GM19238 (cell line): Measurements from ENCODE around the gene NEURL2.
"Not testable (repeated sequence)": the region's sequence is repeated elsewhere in the genome, so short reads cannot be mapped to it uniquely, and the experiment has no call there.

Experiments
- DNase-seq: peaks from one replicate; pipeline ENCODE4 v3.0.0; 2011; ENCODE audit warnings: low spot score; ENCODE audit not compliant: insufficient read length

Gene NEURL2

DNA sequence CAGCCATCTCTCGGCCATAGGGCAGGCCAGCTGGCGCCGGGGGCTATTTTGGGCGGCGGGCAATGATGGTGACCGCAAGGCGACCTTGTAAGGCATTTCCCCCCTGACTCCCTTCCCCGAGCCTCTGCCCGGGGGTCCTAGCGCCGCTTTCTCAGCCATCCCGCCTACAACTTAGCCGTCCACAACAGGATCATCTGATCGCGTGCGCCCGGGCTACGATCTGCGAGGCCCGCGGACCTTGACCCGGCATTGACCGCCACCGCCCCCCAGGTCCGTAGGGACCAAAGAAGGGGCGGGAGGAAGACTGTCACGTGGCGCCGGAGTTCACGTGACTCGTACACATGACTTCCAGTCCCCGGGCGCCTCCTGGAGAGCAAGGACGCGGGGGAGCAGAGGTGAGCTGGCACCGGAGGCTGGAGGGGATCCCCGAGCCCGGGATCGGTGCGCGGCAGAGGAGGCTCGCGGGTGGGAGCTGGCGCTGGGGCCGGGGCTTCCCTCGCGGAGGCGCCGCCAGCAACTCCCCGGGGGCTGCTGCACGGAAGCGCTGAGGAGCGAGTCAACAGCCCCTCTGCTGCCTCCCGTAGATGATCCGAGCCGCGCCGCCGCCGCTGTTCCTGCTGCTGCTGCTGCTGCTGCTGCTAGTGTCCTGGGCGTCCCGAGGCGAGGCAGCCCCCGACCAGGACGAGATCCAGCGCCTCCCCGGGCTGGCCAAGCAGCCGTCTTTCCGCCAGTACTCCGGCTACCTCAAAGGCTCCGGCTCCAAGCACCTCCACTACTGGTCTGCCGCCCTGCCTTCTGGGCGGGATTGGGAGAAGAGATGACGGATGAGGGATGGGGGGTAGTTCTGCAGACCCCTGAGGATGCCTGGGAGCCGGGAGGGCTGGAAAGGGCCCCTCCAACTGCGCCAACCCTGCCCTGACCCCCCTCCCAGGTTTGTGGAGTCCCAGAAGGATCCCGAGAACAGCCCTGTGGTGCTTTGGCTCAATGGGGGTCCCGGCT is at the start of gene NEURL2, which contains the start of gene CTSA:
TSS of gene NEURL2 (minus strand) at position 224 of the 999 bp plus-strand sequence. CDS start at position 7, 217 bp downstream.
TSS of gene CTSA (plus strand) at position 351 of the 999 bp plus-strand sequence. CDS start at position 585, 234 bp downstream.
- DNase-seq = peak; percentile 98

DNA sequence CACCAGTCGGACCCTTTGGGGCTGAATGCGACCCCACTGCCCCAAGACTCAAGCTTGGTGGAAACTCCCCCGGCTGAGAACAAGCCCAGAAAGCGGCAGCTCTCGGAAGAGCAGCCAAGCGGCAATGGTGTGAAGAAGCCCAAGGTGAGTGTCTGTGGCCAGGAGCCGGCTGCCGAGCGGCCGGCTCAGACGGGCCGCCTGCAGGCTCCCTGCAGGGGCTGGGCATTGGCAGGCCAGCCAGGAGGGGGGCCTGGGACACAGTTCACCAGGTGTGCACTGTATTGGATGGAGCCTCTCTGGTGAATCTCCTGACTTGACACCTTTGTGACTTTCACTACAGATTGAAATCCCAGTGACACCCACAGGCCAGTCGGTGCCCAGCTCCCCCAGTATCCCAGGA is 49.5 kb upstream of the NEURL2 start:
- DNase-seq = no peak

- no peak for DNase-seq
Measured at GRCh38 chr20:45940053-45940452, 49.0 kb upstream of the NEURL2 start.

DNA sequence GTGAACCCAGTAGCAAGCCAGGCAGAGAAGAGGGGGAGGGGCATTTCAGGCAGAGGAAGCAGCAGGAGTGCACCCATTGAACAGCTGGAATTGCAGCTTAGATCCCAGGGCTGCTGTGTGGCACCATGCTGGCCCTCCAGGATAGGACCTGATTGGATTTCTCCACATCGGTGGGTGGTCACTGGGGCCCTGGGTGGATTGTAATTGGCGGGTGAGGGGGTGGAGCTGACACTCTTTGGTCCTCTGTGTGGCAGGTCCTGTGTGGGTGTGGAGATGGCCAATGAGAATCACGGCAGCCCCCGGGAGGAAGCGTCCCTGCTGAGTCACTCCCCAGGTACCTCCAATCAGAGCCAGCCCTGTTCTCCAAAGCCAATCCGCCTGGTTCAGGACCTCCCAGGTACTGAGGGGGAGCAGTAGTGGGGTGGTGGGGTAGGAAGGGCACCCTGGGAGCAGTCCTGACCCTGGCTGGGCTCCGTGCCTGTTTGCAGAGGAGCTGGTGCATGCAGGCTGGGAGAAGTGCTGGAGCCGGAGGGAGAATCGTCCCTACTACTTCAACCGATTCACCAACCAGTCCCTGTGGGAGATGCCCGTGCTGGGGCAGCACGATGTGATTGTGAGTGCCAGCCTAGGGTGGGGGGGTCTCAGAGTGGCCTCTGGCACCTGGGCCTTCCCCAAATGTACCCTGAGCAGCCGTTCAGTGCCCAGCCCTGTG is 47.9 kb upstream of the NEURL2 start:
- DNase-seq = no peak

DNA sequence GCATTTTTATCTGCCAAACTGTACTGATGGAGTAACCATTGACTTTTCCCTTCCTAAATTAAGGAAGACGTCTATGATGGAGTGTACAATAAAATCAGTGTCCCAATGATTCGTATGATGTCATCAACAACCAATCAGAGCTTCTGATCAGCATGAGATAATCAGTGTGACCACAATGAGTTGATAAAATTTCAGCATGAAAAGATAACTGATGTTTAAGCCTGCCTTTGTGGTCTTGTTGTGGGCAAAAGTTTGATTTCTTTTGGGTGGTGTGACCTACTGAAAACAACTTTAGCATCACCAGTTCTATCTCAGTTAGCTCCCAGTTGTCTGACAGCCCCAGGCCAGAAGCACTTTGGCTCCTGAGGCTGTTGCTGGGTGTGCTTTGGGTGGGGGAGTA is 46.8 kb upstream of the NEURL2 start:
- DNase-seq = no peak

DNA sequence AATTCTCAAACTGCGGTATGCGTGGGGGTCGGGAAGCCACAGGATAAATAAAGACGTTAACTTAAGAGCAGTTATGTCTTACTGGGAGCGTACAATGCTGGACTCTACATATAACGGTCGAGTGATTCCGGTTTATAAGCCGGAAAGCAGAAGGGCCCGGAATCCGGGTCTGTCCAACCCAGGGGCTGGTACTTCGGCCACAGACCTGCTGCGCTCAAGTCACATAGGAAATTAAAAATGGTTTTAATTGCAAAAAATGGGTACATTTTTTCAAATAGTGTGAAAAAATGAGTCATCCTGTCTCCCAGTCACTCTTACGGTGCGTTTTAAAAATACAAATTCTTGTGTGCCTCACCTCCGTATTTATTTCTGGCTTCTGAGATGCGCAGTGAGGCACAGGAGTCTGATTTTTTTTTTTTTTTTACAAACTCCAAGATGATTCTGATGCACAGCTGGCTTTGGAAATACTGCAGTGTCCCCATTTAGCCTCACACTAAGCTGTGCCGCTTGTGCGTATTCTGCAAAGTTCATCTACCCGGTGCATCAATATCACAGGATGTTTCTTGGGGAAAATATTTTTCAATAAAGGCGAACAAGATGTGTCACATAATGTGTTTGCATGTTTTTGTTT is 44.5 kb upstream of the NEURL2 start:
- no peak for DNase-seq

DNA sequence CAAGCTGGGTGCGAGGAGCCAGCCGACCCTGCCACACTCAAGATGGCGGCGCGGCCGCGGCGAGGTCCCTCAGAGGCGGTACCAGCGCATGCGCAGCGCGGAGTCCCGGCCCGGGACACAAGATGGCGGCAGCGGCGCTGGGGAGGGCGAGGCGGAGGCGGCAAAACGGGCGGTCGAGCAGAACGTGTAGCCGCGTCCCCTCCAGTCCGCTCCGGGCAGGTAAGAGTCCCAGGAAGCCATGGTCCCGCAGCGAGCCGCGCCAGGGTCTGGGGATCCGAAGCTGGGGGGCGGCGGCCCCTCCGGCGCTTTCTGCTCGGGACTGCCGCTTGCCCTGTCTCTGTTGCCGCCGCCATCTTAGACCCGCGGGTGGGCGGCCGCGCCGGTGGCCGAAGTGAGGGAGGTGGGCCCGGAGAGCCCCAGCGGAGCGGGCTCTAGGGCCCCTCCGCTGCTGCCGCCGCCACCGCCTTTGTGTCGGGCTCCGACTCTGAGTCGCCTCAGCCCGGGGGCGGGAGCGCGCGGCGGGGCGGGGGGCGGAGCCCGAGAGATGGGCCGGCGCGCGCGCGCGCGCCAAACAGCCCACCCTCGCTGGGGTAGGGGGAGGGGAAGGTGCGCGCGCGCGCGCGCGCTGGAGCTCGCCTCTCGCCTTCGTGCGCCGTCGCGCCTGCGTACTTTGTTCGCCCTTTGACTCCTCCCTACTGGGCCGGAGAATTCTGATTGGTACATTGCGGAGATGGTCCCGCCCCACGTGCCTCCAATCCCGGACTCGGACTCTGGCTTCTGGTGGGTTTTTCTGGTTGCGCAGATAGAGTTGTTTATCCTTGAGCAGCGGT is 43.8 kb upstream of the NEURL2 start, which contains the start of gene PCIF1:
TSS of gene PCIF1 (plus strand) at position 98 of the 830 bp plus-strand sequence. CDS start 4,317 bp downstream, outside the sequence.
- peak; percentile 98 for DNase-seq

DNA sequence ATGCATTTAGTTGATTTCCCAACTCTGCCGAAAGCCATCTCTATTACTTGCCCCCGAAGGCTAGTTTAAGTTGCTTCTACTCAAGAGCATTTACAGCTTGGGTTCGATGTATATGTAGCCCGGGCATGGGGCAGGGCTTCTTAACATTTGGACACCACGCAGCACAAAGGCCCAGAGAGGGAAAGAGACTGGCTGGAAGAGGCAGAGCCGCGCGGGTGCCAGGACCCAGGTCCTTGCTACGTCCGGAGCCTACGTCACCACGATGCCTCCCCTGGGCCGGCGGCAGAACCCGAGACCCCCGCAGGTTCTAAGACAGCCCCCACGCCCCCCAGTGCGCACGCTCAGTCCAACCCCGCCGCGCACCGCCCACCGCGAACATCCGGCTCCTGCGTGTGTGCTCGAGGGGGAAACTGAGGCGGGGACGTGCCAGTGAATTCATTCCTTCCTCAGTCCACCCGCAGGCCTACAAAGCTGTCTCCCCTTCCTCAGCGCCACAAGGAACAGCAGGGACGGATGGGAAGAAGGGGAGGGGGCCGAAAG is 43.1 kb upstream of the NEURL2 start:
- DNase-seq = peak; percentile 42

DNA sequence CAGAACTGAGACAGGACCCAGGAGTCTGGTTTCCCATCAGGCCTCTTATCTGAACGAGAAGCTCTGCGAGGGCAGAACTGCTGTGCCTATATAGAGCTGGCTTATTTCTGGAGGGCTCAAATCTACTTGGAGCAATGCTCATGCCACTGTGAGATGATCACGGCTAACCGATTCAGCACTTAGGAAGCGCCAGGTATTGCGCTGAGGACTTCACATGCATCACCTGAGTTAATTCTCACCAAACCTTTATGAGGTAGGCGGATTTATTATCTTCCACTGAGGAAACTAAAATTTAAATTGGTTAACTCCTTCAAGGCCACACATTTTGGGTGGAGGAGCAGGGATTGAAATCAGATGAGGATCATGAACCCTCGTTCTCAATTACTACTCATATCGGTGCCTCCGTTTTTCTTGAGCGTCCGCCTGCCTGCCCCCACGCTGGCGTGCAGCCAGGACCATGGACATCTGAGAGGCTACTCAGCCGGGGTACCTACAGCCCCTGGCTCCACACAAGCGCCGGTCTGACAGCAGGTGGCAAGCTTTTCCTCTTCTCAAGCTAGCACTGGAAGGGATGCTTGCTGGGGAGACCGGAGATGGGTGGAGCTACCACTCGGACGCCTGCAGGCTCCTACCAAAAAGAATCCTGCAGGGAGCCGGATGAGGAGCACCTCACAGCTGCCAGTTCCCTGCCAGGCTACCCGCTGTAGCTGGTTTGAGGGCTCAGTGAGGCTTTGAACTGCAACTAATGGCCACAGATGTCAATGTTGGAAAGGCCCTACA is 42.4 kb upstream of the NEURL2 start:
- peak; percentile 69 for DNase-seq

DNA sequence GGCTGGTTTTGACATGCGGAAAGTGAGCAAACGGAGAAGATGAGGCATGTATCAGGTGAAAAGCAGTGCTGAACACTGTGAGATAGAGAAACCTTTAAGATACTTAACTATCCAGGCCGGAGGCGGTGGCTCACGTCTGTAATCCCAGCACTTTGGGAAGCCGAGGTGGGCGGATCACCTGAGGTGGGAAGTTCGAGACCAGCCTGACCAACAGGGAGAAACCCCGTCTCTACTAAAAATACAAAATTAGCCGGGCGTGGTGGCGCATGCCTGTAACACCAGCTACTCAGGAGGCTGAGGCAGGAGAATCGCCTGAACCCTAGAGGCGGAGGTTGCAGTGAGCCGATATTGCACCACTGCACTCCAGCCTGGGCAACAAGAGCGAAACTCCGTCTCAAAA is 40.7 kb upstream of the NEURL2 start:
- not testable (repeated sequence) for DNase-seq

DNA sequence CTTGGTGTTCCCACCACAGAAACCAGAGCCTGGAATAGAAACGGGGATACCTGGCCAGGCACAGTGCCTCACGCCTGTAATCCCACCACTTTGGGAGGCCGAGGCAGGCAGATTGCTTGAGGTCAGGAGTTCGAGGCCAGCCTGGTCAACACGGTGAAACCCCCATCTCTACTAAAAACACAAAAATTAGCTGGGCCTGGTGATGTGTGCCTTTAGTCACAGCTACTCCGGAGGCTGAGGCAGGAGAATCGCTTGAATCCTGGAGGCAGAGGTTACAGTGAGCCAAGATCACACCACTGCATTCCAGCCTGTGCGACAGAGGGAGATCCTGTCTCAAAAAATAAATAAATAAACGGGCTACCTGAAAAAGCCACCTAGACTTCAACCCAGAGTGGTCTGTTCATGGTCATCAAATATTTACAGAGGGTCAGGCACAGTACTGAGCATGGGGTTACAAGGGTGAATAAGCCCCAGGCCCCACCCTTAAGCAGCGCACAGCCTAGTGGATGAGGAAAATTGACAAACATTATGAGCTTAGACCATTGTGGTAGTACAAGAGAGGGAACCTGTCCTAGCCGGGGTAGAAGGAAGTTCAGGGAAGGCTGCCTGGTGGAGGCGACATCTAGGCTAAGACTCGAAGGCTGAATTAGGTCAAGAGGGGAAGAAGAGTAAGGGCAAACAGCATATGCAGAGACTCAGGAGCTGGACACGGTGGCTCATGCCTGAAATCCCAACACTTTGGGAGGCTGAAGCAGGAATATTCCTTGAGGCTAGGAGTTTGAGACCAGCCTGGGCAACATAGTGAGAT is 36.3 kb upstream of the NEURL2 start:
- no peak for DNase-seq

- DNase-seq = no peak
Measured at GRCh38 chr20:45926731-45927070, 35.7 kb upstream of the NEURL2 start.

- no peak for DNase-seq
Measured at GRCh38 chr20:45925821-45926506, 35.0 kb upstream of the NEURL2 start.

- DNase-seq = no peak
Measured at GRCh38 chr20:45924391-45925261, 33.6 kb upstream of the NEURL2 start.

- DNase-seq = no peak
Measured at GRCh38 chr20:45921337-45922189, 30.6 kb upstream of the NEURL2 start.
